ENCODE results near the gene CCSER1. TPM values are rescaled to one million over a fixed set of nuclear protein-coding genes. Genes with fewer than 3 reads are reported as not detected.

Gene CCSER1
- total RNA-seq, 1 donor from 2014 or later, result 15.7 TPM

DNA sequence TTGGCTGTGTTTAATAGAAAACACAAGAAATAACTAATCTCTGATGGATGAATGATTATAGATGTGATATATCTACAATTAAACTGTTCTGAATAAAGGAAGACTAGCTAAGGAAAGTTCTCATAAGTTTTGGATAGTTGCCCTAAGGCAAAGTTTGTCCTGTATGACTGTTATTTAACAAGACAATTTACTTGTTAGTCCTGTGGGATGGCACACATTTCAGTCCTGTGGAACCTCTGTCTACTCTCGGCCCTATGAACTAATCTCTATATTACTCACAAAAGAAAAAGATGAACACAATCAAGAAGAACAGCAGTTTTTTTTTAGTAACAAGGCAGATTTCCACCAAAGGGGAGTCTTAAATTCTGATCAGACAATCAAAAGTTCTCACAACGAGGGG, 314.6 kb downstream of the CCSER1 start:
- no peak for DNase-seq
- no peaks in the 10 kb centered on the region for H3K9me3 Mint-ChIP-seq (ENCODE audit: unreplicated experiment)
- H3K4me1 Mint-ChIP-seq (ENCODE audit: low read depth, unreplicated experiment), result peaks cover 12% of the 10 kb centered on the region
- H3K27me3 Mint-ChIP-seq (ENCODE audit: unreplicated experiment), result no peaks in the 10 kb centered on the region
- no peak overlapping the region for H3K27ac Mint-ChIP-seq (ENCODE audit: unreplicated experiment)
- H3K4me3 Mint-ChIP-seq (ENCODE audit: unreplicated experiment), result no peak overlapping the region
- no peaks in the 10 kb centered on the region for H3K36me3 Mint-ChIP-seq (ENCODE audit: unreplicated experiment)
- TF ChIP-seq, protein P1, sequence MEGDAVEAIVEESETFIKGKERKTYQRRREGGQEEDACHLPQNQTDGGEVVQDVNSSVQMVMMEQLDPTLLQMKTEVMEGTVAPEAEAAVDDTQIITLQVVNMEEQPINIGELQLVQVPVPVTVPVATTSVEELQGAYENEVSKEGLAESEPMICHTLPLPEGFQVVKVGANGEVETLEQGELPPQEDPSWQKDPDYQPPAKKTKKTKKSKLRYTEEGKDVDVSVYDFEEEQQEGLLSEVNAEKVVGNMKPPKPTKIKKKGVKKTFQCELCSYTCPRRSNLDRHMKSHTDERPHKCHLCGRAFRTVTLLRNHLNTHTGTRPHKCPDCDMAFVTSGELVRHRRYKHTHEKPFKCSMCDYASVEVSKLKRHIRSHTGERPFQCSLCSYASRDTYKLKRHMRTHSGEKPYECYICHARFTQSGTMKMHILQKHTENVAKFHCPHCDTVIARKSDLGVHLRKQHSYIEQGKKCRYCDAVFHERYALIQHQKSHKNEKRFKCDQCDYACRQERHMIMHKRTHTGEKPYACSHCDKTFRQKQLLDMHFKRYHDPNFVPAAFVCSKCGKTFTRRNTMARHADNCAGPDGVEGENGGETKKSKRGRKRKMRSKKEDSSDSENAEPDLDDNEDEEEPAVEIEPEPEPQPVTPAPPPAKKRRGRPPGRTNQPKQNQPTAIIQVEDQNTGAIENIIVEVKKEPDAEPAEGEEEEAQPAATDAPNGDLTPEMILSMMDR (IDR thresholded peaks at IDR 0.05; ENCODE audit: partially characterized antibody, unreplicated experiment), result no peak

GRCh38 chr4:90442619-90443018, 315.4 kb downstream of the CCSER1 start:
- DNase-seq, result no peak
- Mint-ChIP-seq H3K27ac (ENCODE audit: unreplicated experiment) (no peak overlapping the region), H3K9me3 (ENCODE audit: unreplicated experiment) (no peaks in the 10 kb centered on the region)

DNA sequence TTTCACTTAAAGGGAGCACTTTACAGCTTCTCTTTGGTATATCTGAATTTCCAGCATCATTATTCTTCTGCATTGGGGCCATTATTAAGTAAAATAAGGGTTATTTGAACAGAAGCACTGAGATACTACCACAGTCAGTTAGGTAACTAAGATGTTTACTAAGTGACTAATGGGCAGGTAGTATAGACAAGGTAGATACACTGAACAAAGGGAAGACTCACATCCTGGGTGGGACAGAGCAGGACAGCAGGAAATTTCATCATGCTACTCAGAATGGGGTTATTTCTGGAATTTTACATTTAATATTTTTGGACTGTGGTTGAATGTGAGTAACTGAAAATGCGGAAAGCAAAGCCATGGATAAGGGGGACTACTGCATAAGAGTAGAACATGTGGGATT, 316.0 kb downstream of the CCSER1 start:
- Mint-ChIP-seq H3K27me3 (ENCODE audit: unreplicated experiment) (no peaks in the 10 kb centered on the region), H3K4me3 (ENCODE audit: unreplicated experiment) (no peak overlapping the region), H3K9me3 (ENCODE audit: unreplicated experiment) (no peaks in the 10 kb centered on the region), H3K36me3 (ENCODE audit: unreplicated experiment) (no peaks in the 10 kb centered on the region), H3K27ac (ENCODE audit: unreplicated experiment) (no peak overlapping the region), H3K4me1 (ENCODE audit: low read depth, unreplicated experiment) (peaks cover 12% of the 10 kb centered on the region)
- no peak for DNase-seq
- TF ChIP-seq, protein P1 (IDR thresholded peaks at IDR 0.05; ENCODE audit: partially characterized antibody, unreplicated experiment), result no peak

More at GRCh38 chr4:90442619-90443018, 315.4 kb downstream of the CCSER1 start:
- H3K36me3 Mint-ChIP-seq (ENCODE audit: unreplicated experiment), result no peaks in the 10 kb centered on the region
- TF ChIP-seq, protein P1 (IDR thresholded peaks at IDR 0.05; ENCODE audit: partially characterized antibody, unreplicated experiment), result no peak
- no peaks in the 10 kb centered on the region for H3K27me3 Mint-ChIP-seq (ENCODE audit: unreplicated experiment)
- H3K4me3 Mint-ChIP-seq (ENCODE audit: unreplicated experiment), result no peak overlapping the region
- peaks cover 12% of the 10 kb centered on the region for H3K4me1 Mint-ChIP-seq (ENCODE audit: low read depth, unreplicated experiment)

GRCh38 chr4:90444904-90445303, 317.7 kb downstream of the CCSER1 start:
- peaks cover 12% of the 10 kb centered on the region for H3K4me1 Mint-ChIP-seq (ENCODE audit: low read depth, unreplicated experiment)
- no peak for DNase-seq
- H3K27me3 Mint-ChIP-seq (ENCODE audit: unreplicated experiment), result no peaks in the 10 kb centered on the region
- TF ChIP-seq, protein P1 (IDR thresholded peaks at IDR 0.05; ENCODE audit: partially characterized antibody, unreplicated experiment), result no peak
- H3K9me3 Mint-ChIP-seq (ENCODE audit: unreplicated experiment), result peaks cover 6% of the 10 kb centered on the region
- H3K36me3 Mint-ChIP-seq (ENCODE audit: unreplicated experiment), result no peaks in the 10 kb centered on the region
- no peak overlapping the region for H3K4me3 Mint-ChIP-seq (ENCODE audit: unreplicated experiment)
- H3K27ac Mint-ChIP-seq (ENCODE audit: unreplicated experiment), result no peak overlapping the region

DNA sequence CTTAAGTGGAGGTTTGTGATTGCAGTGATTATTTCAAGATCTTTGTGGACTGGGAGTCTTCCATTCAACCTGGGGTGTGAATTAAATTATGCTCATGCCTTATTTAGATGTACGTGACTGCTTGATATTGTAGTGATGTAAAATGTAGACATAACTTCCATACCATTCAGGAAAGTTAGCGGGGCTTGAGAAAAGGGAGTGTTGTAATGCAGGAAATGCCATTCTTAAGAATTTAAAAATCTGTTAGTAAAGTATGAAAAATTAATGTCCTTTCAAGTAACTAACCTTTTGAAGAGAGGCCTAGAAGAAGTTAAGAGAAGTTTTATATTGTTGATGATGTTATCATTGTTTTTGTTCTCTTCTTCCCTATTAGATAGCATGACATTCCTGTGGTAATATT, 318.2 kb downstream of the CCSER1 start:
- no peak for DNase-seq
- peaks cover 12% of the 10 kb centered on the region for H3K4me1 Mint-ChIP-seq (ENCODE audit: low read depth, unreplicated experiment)
- TF ChIP-seq, protein P1 (IDR thresholded peaks at IDR 0.05; ENCODE audit: partially characterized antibody, unreplicated experiment), result no peak

More for the DNA sequence above, 318.2 kb downstream of the CCSER1 start:
- no peaks in the 10 kb centered on the region for H3K27me3 Mint-ChIP-seq (ENCODE audit: unreplicated experiment)
- no peak overlapping the region for H3K27ac Mint-ChIP-seq (ENCODE audit: unreplicated experiment)
- H3K36me3 Mint-ChIP-seq (ENCODE audit: unreplicated experiment), result no peaks in the 10 kb centered on the region
- peaks cover 8% of the 10 kb centered on the region for H3K9me3 Mint-ChIP-seq (ENCODE audit: unreplicated experiment)
- H3K4me3 Mint-ChIP-seq (ENCODE audit: unreplicated experiment), result no peak overlapping the region
